Cardiac fibroblast (primary cell): ENCODE measurements around the gene SLC35E4.
"Not testable (repeated sequence)": the region's sequence is repeated elsewhere in the genome, so short reads cannot be mapped to it uniquely, and the experiment has no call there.

ENCODE experiments used
- DNase-seq, 2 donors: peaks; one replicate each; pipeline versions ENCODE4 v3.0.0 to v3.0.0-alpha.2; 2010; ENCODE audit warnings: low read depth in 2 of 2
- H3K4me3 ChIP-seq, 2 donors: replicated peaks in 1 of 2; 1 replicate in 1 of 2; 2 replicates in 1 of 2; pipeline ENCODE4 v1.5.1; 2011; ENCODE audit warnings: low read depth in 2 of 2, low read length in 2 of 2, mild to moderate bottlenecking in 2 of 2, moderate library complexity in 1 of 2
- CTCF ChIP-seq: IDR thresholded peaks from one replicate; pipeline ENCODE4 v1.5.1; 2011; ENCODE audit warnings: low read depth, mild to moderate bottlenecking, low read length, inconsistent platforms

The SLC35E4 gene

DNA sequence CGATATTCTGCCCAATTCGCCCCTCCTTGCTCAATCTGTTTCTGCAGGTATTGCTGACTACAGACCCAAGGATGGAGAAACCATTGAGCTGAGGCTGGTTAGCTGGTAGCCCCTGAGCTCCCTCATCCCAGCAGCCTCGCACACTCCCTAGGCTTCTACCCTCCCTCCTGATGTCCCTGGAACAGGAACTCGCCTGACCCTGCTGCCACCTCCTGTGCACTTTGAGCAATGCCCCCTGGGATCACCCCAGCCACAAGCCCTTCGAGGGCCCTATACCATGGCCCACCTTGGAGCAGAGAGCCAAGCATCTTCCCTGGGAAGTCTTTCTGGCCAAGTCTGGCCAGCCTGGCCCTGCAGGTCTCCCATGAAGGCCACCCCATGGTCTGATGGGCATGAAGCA lies 9.2 kb upstream of the SLC35E4 start:
- DNase-seq = no peak
- H3K4me3 ChIP-seq = no peak overlapping the region
- no peak for TF ChIP-seq CTCF

- DNase-seq = no peak
- TF ChIP-seq CTCF = no peak
- H3K4me3 ChIP-seq = no peak overlapping the region
These were observed 8.1 kb upstream of the SLC35E4 start for GRCh38 chr22:30627471-30627870.

- TF ChIP-seq CTCF = no peak
- no peak overlapping the region for H3K4me3 ChIP-seq
- DNase-seq = no peak
These were observed 7.1 kb upstream of the SLC35E4 start for GRCh38 chr22:30628491-30628890.

GRCh38 chr22:30631469-30631868 lies 4.1 kb upstream of the SLC35E4 start:
- not testable (repeated sequence) for DNase-seq

GRCh38 chr22:30634471-30635233 lies 929 bp upstream of the SLC35E4 start:
- peak; percentile 88 to 94 for DNase-seq
- peak overlapping the region; percentile 40 to 48 for H3K4me3 ChIP-seq
- TF ChIP-seq CTCF = peak; percentile 93

More at GRCh38 chr22:30631469-30631868, 4.1 kb upstream of the SLC35E4 start:
- H3K4me3 ChIP-seq = not testable (repeated sequence)

DNA sequence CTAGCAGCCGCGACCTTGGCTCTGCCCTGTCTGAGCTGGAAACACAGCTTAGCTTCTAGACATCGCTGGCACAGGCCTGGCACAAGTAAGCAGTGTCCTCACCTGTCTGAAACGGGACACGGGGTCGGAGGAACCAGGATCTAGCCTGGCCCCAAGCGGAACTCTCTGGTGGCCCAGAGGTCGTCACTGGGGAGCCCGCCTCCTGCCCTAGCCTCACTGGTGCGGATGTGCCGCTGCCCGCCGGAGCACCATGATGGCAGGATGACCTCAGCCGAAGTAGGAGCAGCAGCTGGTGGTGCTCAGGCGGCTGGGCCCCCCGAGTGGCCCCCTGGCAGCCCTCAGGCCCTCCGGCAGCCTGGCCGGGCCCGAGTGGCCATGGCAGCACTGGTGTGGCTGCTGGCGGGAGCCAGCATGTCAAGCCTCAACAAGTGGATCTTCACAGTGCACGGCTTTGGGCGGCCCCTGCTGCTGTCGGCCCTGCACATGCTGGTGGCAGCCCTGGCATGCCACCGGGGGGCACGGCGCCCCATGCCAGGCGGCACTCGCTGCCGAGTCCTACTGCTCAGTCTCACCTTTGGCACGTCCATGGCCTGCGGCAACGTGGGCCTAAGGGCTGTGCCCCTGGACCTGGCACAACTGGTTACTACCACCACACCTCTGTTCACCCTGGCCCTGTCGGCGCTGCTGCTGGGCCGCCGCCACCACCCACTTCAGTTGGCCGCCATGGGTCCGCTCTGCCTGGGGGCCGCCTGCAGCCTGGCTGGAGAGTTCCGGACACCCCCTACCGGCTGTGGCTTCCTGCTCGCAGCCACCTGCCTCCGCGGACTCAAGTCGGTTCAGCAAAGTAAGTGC lies 871 bp downstream of the SLC35E4 start:
- peak overlapping the region; percentile 57 to 72 for H3K4me3 ChIP-seq
- peak in 1 of 2 donors; percentile 26 for DNase-seq
- no peak for TF ChIP-seq CTCF

GRCh38 chr22:30637701-30638114 lies 2.1 kb downstream of the SLC35E4 start:
- TF ChIP-seq CTCF = no peak
- H3K4me3 ChIP-seq = peak overlapping the region in 1 of 2 donors; percentile 72
- peak in 1 of 2 donors; percentile 13 for DNase-seq
